ENCODE data around the gene AHNAK.

GRCh38 chr11:62428871-62429560 lies 117.6 kb downstream of the AHNAK start:
- TF ChIP-seq, protein P1, sequence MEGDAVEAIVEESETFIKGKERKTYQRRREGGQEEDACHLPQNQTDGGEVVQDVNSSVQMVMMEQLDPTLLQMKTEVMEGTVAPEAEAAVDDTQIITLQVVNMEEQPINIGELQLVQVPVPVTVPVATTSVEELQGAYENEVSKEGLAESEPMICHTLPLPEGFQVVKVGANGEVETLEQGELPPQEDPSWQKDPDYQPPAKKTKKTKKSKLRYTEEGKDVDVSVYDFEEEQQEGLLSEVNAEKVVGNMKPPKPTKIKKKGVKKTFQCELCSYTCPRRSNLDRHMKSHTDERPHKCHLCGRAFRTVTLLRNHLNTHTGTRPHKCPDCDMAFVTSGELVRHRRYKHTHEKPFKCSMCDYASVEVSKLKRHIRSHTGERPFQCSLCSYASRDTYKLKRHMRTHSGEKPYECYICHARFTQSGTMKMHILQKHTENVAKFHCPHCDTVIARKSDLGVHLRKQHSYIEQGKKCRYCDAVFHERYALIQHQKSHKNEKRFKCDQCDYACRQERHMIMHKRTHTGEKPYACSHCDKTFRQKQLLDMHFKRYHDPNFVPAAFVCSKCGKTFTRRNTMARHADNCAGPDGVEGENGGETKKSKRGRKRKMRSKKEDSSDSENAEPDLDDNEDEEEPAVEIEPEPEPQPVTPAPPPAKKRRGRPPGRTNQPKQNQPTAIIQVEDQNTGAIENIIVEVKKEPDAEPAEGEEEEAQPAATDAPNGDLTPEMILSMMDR (IDR thresholded peaks at IDR 0.05; ENCODE audit: low read depth, low read length): no peak
- TF ChIP-seq, protein P2, sequence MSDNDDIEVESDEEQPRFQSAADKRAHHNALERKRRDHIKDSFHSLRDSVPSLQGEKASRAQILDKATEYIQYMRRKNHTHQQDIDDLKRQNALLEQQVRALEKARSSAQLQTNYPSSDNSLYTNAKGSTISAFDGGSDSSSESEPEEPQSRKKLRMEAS (IDR thresholded peaks at IDR 0.05; ENCODE audit: low read depth, low read length): no peak
